ENCODE results near the gene MSRB1. TPM values are rescaled to one million over a fixed set of nuclear protein-coding genes. Genes with fewer than 3 reads are reported as not detected.

MSRB1 gene, protein sequence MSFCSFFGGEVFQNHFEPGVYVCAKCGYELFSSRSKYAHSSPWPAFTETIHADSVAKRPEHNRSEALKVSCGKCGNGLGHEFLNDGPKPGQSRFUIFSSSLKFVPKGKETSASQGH
- total RNA-seq = 10 to 100 TPM in 1 of 2 experiments, 1 to 10 TPM in 1; 8.5 to 11.0 TPM

DNA sequence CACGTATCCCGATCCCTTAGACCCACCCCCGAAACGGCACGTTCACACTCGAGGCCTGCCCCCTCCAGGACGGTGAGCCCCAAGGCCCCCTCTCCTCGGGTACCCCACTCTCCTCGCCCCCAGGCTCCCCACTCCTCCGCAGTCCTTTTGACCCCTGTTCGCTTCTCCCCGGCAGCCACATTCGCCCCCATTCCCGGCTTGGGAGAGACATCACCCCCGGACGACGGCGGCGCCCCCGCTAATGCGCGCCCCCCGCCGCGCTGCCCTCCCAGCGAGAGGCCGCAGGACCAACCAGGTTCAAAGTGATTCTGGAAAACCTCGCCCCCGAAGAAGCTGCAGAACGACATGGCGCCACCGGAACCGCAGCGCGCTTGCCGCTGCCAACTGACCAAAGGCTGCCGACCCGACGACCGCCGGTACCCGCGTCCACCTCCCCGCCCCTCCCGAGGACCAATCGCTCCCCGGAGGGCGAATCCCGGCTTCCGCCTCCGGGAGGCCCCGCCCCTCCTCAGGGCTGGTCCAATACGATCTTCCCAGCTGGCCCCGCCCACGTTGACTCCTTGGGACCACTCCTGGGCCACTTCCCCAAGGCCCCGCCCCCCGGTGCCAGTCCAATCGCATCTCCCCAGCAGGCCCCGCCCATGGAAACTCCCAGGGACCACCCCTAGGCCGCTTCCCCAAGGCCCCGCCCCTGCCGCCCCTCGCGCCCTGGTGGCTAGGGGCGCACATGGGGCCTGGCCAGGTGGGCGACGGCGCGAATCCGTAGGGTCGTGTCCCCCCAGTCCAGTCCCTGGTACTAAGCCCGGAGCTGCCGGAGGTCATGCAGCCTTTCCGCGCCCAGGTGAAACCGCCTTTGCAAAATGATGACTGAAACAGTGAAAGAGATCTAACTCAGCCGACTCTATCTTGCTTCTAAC, at the start of gene MSRB1:
Gene MSRB1, minus strand, starts transcription at position 390 of the 917 bp plus-strand sequence. Its CDS starts 43 bp downstream, at position 347.
- no peaks in the 10 kb centered on the region for H3K9me3 Mint-ChIP-seq

DNA sequence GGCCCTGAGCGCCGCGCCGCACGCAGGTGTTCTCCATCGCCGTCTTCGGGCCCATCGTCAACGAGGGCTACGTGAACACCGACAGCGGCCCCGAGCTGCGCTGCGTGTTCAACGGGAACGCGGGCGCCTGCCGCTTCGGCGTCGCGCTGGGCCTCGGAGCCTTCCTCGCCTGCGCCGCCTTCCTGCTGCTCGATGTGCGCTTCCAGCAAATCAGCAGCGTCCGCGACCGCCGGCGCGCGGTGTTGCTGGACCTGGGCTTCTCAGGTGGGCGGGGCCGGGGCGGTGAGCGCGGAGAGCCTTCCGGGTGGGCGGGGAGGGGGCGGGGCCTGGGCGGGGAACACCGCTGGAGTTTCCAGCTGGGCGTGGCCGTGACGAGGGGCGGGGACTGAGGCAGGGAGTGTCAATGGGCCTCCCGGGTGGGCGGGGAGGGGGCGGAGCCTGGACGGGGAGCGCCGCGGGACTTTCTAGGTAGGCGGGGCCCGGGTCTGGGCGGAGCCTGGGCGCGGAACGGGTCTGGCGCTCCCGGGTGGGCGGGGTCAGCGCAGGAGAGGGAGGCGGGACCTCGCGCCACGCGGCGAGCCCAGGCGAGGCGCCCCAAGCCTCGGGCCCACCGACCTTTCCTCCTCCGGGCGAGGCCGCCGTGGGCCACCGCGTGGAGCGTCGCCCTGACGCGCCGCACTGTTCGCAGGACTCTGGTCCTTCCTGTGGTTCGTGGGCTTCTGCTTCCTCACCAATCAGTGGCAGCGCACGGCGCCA, 49.1 kb upstream of the MSRB1 start:
- intact Hi-C loops (cut with micrococcal nuclease) = loop anchor here (1.0 kb wide), 4 partner anchors 17 to 231 kb away; partner anchors contain the start of genes E4F1, MSRB1, RPS2 and ZNF598
- Mint-ChIP-seq H3K27me3 (ENCODE audit: low read depth) (peaks cover 24% of the 10 kb centered on the region), H3K4me1 (ENCODE audit: low read depth) (peaks cover 24% of the 10 kb centered on the region), H3K36me3 (ENCODE audit: low read depth) (peaks cover 1% of the 10 kb centered on the region), H3K9me3 (no peaks in the 10 kb centered on the region), H3K27ac (no peak overlapping the region), H3K4me3 (peak overlapping the region; percentile 65)
- CTCF ChIA-PET = interaction anchor here (1.5 to 5.0 kb wide), 2 partner anchors 12 to 149 kb away, joined by 5 to 36 read pairs; no protein-coding TSS in a partner anchor
- peak; percentile 99 for DNase-seq

More for the DNA sequence above, at the start of gene MSRB1:
- peak within 1 kb of the TSS; percentile 82 for H3K4me3 Mint-ChIP-seq
- H3K4me1 Mint-ChIP-seq (ENCODE audit: low read depth) = peaks cover 26% of the 10 kb centered on the region
- intact Hi-C loops (cut with micrococcal nuclease) = loop anchor here (1.0 to 5.0 kb wide), 7 partner anchors 16 to 331 kb away; partner anchors contain the start of genes CRAMP1, EME2, IFT140 and MRPS34
- peak; percentile 100 for DNase-seq
- peaks cover 4% of the 10 kb centered on the region for H3K36me3 Mint-ChIP-seq (ENCODE audit: low read depth)
- no peaks in the 10 kb centered on the region for H3K27me3 Mint-ChIP-seq (ENCODE audit: low read depth)
- H3K27ac Mint-ChIP-seq = peak within 1 kb of the TSS; percentile 75
- CTCF ChIA-PET = interaction anchor here (0.5 to 1.0 kb wide), 3 partner anchors 10 to 178 kb away, joined by 4 read pairs; no protein-coding TSS in a partner anchor

DNA sequence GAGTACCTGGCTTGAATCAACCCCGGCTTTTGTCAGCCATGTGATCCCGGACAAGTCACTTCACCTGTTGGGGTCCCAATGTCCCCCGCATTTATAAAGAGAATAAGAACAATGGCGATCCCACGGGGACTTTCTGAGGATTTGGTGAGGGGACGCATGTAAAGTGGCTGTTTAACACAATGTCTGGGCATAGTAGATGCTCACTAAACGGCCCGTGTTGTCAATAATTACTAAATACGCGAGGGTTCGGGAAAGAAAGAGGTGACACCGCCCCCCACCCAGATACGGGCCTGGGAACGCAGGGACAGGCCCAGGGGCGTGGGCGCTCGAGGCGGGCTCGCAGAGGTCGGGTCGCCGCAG, 48.6 kb upstream of the MSRB1 start:
- Mint-ChIP-seq H3K27ac (no peak overlapping the region), H3K4me3 (peak overlapping the region; percentile 65), H3K4me1 (ENCODE audit: low read depth) (peaks cover 24% of the 10 kb centered on the region), H3K9me3 (no peaks in the 10 kb centered on the region), H3K36me3 (ENCODE audit: low read depth) (peaks cover 7% of the 10 kb centered on the region), H3K27me3 (ENCODE audit: low read depth) (peaks cover 24% of the 10 kb centered on the region)
- CTCF ChIA-PET = interaction anchor here (0.5 to 1.5 kb wide), 2 partner anchors 130 to 149 kb away, joined by 3 to 5 read pairs; no protein-coding TSS in a partner anchor
- no peak for DNase-seq
- intact Hi-C loops (cut with micrococcal nuclease) = no loop called here

DNA sequence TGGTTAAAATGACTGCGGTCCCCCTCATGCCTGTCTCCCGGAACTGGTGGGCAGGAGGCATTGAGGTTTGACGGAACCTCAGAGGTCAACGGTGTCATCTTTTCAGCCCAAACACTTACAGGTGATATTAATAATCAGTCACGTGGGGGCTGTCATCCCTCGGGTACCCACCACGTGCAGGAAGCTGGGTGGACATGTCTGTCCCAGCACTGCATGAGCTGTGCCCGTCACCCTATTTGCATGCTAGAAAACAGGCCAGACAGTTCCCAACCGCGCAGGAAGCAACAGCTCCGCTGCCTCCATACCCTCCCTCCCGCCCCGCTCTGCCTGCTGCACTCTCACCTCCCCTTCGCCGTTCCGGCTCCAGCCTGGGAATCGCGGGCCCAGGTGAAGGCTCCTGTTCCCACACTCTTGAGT, 48.1 kb upstream of the MSRB1 start:
- Mint-ChIP-seq H3K4me3 (peak overlapping the region; percentile 65), H3K27me3 (ENCODE audit: low read depth) (peaks cover 24% of the 10 kb centered on the region), H3K4me1 (ENCODE audit: low read depth) (peaks cover 24% of the 10 kb centered on the region), H3K36me3 (ENCODE audit: low read depth) (peaks cover 11% of the 10 kb centered on the region), H3K27ac (no peak overlapping the region), H3K9me3 (no peaks in the 10 kb centered on the region)
- intact Hi-C loops (cut with micrococcal nuclease) = no loop called here
- CTCF ChIA-PET = interaction anchor here (0.5 to 1.2 kb wide), 4 partner anchors 9 to 149 kb away, joined by 3 to 4 read pairs (median 3); partner anchors contain the start of genes NTHL1 and TSC2
- peak; percentile 76 for DNase-seq

DNA sequence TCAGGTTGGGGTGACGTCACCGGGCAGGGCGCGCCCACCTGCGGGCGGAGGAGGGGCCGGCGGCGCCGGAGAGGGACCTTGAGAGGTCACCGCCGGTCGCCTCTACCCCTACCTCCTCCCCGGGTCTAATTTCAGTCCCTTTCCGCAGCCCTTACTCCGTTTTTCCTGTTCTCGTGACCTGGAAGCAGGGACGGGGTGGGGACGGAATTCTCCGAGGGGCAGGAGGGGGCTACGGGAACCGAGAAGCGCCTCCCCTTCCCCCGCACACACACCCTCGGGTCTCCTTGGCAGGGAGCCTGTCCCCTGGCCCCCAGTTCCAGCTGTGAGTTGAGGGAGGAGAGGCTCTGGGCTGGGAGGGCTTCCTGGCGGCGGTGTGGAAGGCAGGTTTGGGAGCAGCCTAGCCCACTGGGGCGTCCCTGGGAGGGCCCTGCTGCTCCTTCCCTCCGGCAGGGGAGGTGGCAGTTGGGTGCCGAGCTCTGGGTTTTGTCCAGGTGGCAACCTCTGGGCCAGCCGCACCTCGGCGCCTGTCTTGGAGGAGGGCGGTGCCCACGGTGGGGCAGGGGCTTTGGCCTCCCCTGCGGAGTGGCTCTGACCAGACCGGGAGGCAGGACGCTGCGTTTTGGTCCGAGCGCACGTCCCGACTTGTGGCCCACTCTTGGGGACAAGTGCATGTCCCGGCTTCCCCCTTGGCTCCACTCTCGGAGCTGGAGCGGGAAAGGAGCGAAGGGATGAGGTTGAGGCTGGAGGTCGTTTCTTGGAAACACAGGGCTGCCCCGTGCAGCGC, 47.5 kb upstream of the MSRB1 start:
- Mint-ChIP-seq H3K27ac (no peak overlapping the region), H3K4me3 (peak overlapping the region; percentile 65), H3K9me3 (no peaks in the 10 kb centered on the region), H3K27me3 (ENCODE audit: low read depth) (peaks cover 24% of the 10 kb centered on the region), H3K36me3 (ENCODE audit: low read depth) (peaks cover 11% of the 10 kb centered on the region), H3K4me1 (ENCODE audit: low read depth) (peaks cover 24% of the 10 kb centered on the region)
- intact Hi-C loops (cut with micrococcal nuclease) = no loop called here
- CTCF ChIA-PET = interaction anchor here (0.9 to 1.2 kb wide), 3 partner anchors 8 to 150 kb away, joined by 3 to 4 read pairs (median 3); partner anchors contain the start of genes NTHL1 and TSC2
- peak; percentile 45 for DNase-seq

DNA sequence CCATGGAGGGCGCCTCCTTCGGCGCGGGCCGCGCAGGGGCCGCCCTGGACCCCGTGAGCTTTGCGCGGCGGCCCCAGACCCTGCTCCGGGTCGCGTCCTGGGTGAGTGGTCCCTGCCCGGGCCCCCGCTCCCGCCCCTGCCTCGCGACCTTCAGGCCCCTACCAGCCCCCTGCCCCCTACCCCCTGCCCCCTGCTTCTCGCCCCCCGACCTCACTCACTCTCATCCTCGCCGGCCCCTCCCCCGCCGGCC, 47.0 kb upstream of the MSRB1 start:
- intact Hi-C loops (cut with micrococcal nuclease) = no loop called here
- H3K27ac Mint-ChIP-seq = no peak overlapping the region
- no peak for DNase-seq
- no peaks in the 10 kb centered on the region for H3K9me3 Mint-ChIP-seq
- H3K4me3 Mint-ChIP-seq = no peak overlapping the region
- peaks cover 24% of the 10 kb centered on the region for H3K4me1 Mint-ChIP-seq (ENCODE audit: low read depth)
- H3K36me3 Mint-ChIP-seq (ENCODE audit: low read depth) = peaks cover 9% of the 10 kb centered on the region
- CTCF ChIA-PET = interaction anchor here (0.9 to 1.2 kb wide), 2 partner anchors 8 to 151 kb away, joined by 3 to 4 read pairs; no protein-coding TSS in a partner anchor
- H3K27me3 Mint-ChIP-seq (ENCODE audit: low read depth) = peaks cover 24% of the 10 kb centered on the region

DNA sequence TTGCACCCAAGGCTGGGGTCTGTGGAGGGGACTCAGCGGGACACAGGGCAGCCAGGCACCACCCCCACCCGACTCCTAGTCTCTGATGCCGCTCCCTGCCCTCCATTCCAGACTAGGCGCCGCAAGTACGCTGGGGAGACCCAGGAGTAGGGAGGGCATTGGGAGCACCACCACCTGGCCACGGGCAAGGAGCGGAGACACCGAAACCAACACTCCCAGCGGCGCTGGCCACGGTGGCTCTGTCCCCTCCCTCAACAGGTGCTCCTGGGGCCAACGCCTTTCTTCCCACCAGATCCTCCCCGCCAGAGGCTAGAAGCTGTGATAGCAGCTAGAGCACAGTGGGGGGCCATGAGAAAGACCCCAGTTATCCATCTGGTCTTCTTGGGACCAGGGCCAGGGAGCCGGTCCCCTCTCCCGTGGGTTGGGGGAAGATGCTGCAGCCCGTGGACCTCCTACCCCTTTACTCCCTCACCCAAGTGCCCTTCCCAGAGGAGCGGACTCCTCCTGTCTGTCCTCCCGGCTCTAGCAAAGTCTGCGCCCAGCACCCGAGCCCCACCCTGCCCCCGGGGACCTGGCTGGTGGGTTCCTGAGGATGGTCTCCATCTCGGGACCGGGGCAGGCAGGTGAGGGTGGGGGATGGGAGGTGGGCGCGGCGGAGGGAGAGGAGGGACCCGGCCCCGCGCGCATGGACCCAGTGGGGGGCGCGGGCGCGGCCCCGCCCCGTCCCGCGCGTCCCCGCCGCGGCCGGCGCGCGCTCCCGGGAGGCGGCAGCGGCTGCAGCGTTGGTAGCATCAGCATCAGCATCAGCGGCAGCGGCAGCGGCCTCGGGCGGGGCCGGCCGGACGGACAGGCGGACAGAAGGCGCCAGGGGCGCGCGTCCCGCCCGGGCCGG, 46.5 kb upstream of the MSRB1 start, which contains the start of gene SYNGR3:
Gene SYNGR3, plus strand, starts transcription at position 762 of the 892 bp plus-strand sequence. CDS start 133 bp downstream, outside the sequence.
- no peak within 1 kb of the TSS for H3K27ac Mint-ChIP-seq
- DNase-seq = no peak
- H3K36me3 Mint-ChIP-seq (ENCODE audit: low read depth) = peaks cover 9% of the 10 kb centered on the region
- no peaks in the 10 kb centered on the region for H3K9me3 Mint-ChIP-seq
- intact Hi-C loops (cut with micrococcal nuclease) = no loop called here
- H3K27me3 Mint-ChIP-seq (ENCODE audit: low read depth) = peaks cover 24% of the 10 kb centered on the region
- H3K4me3 Mint-ChIP-seq = peak within 1 kb of the TSS; percentile 65
- peaks cover 29% of the 10 kb centered on the region for H3K4me1 Mint-ChIP-seq (ENCODE audit: low read depth)
- CTCF ChIA-PET = no interaction called here

DNA sequence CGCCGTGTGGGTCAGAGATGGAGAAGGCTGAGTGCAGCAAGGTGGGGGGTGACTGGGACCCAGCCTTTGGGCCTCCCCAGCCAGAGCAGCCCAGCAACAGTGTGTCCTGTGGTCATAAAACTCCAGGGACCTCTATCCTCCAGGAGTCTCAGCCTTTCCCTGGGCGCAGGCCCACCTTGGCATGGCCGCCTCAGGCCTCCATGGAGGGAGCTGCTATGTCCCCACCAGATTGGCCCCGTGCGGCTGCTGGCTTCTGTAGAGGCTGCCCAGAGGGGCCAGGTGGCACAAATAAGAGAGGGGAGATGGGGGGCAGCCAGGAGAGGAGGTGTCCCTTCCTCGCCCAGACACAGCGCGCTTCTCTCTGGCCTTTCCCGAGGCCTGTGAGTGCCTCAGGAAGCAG, 44.2 kb upstream of the MSRB1 start:
- peaks cover 9% of the 10 kb centered on the region for H3K36me3 Mint-ChIP-seq (ENCODE audit: low read depth)
- H3K4me1 Mint-ChIP-seq (ENCODE audit: low read depth) = peaks cover 24% of the 10 kb centered on the region
- H3K27ac Mint-ChIP-seq = no peak overlapping the region
- CTCF ChIA-PET = interaction anchor here (2.7 kb wide), 1 partner anchor 17 kb away, joined by 9 read pairs; no protein-coding TSS in a partner anchor
- no peak for DNase-seq
- H3K4me3 Mint-ChIP-seq = no peak overlapping the region
- intact Hi-C loops (cut with micrococcal nuclease) = no loop called here
- no peaks in the 10 kb centered on the region for H3K9me3 Mint-ChIP-seq
- H3K27me3 Mint-ChIP-seq (ENCODE audit: low read depth) = peaks cover 35% of the 10 kb centered on the region

DNA sequence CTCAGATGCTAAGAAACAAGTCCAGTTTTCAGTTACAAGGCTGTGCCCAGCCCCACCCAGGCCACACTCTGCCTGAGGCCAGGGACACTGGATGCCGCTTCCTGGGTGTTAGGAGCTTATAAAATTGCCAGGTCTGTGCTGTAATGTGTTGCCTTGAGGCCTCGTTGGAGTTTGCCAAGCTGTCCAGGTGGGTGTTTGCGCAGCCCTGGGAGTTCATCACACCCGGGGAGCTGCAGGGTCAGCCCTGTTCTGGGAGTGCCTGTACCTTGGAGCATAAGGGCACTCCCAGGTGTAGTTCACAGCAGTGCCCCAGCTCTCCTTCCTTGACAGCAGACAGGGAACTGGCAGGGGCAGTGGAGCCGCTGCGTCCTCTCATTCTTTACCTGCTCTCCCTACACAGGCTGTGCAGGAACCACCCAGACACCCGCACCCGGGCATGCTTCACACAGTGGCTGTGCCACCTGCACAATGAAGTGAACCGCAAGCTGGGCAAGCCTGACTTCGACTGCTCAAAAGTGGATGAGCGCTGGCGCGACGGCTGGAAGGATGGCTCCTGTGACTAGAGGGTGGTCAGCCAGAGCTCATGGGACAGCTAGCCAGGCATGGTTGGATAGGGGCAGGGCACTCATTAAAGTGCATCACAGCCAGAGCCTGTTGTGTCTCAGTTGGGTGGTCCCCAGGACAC, 42.6 kb upstream of the MSRB1 start:
- Mint-ChIP-seq H3K27me3 (ENCODE audit: low read depth) (peaks cover 35% of the 10 kb centered on the region), H3K4me3 (peak overlapping the region; percentile 80), H3K9me3 (no peaks in the 10 kb centered on the region), H3K36me3 (ENCODE audit: low read depth) (peaks cover 9% of the 10 kb centered on the region), H3K27ac (no peak overlapping the region), H3K4me1 (ENCODE audit: low read depth) (peaks cover 15% of the 10 kb centered on the region)
- intact Hi-C loops (cut with micrococcal nuclease) = loop anchor here (2.0 kb wide), 1 partner anchor 21 kb away; the partner anchor contains the start of gene RPS2
- CTCF ChIA-PET = interaction anchor here (0.7 to 2.7 kb wide), 3 partner anchors 10 to 45 kb away, joined by 3 to 9 read pairs (median 4); no protein-coding TSS in a partner anchor
- DNase-seq = no peak
